T-helper 1 cell treated with Interleukin-12 subunit alpha and Interleukin-12 subunit beta and Interleukin-4 antibody, amounts not matched to agents 30 μg/mL and 1 μg/mL, for 36 hours (primary cell): ENCODE results near the gene HABP2.

Source experiments
- H3K27ac Mint-ChIP-seq: one replicate; pipeline ENCODE4 v1.8.0; 2021; ENCODE audit warnings: mild to moderate bottlenecking, mixed read lengths
- H3K27me3 Mint-ChIP-seq: one replicate; pipeline ENCODE4 v1.8.0; 2021; ENCODE audit warnings: low read depth, mixed read lengths
- H3K36me3 Mint-ChIP-seq: one replicate; pipeline ENCODE4 v1.8.0; 2021; ENCODE audit warnings: low read depth, mixed read lengths
- H3K4me1 Mint-ChIP-seq: one replicate; pipeline ENCODE4 v1.8.0; 2021; ENCODE audit warnings: low read depth, mixed read lengths
- H3K4me3 Mint-ChIP-seq: one replicate; pipeline ENCODE4 v1.8.0; 2021; ENCODE audit warnings: mild to moderate bottlenecking, moderate library complexity, mixed read lengths
- H3K9me3 Mint-ChIP-seq: one replicate; pipeline ENCODE4 v1.8.0; 2021; ENCODE audit warnings: mixed read lengths

Gene HABP2

DNA sequence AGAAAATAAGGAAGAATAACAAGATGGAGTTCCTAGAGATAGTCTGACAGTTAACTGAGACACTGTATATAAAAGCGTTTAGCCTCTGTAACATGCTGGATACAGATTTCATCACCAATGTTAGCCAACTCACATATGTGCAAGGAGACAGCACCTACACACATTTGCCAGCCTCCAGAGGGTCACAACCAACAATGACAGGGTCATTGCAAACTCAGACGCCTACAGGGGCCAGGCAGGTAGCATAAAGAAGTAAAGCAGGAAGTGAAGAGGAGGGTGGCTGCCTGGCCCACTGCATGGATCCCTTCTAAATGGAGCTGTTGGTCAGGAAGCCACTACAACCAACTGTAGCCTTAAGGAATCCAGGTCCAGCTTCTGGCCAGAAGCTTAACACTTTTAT is 60.6 kb downstream of the HABP2 start:
- Mint-ChIP-seq H3K4me3 (no peak overlapping the region), H3K27me3 (peaks cover 55% of the 10 kb centered on the region), H3K27ac (no peak overlapping the region), H3K9me3 (no peaks in the 10 kb centered on the region), H3K4me1 (no peaks in the 10 kb centered on the region), H3K36me3 (no peaks in the 10 kb centered on the region)

DNA sequence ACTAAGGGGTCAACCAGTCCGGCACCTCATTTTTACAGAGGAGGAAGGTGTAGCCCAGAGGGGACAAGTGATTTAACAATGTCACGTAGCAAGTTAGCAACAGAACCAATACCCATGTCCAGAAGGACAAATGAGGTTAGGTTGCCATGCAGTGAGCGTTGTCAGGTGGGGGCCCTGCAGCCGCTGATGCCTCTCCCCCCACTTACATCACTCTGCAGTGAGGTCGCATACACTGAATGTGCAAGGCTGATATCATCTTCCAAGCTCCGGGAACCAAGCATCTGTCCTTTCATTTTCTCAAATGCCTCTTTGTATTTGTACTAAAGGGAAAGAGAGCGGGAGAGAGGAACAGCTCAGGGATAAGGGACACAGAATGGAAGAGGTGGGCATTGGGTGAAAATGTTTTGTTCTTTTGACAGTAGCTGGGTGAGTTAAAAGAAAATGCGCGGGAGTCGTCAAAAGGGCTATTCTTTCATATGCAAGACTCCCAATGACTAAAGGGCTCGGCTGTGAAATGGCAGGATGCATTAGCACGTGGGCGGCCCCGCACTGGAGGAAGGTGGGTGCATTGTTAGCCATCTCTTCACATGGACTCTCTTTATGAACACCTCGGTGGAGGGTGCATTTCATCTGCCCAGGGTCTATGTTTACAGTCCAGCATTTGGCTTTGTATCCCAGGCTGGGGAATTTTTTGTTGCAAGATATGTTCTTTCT is 61.3 kb downstream of the HABP2 start:
- Mint-ChIP-seq H3K27me3 (peaks cover 55% of the 10 kb centered on the region), H3K9me3 (no peaks in the 10 kb centered on the region)

DNA sequence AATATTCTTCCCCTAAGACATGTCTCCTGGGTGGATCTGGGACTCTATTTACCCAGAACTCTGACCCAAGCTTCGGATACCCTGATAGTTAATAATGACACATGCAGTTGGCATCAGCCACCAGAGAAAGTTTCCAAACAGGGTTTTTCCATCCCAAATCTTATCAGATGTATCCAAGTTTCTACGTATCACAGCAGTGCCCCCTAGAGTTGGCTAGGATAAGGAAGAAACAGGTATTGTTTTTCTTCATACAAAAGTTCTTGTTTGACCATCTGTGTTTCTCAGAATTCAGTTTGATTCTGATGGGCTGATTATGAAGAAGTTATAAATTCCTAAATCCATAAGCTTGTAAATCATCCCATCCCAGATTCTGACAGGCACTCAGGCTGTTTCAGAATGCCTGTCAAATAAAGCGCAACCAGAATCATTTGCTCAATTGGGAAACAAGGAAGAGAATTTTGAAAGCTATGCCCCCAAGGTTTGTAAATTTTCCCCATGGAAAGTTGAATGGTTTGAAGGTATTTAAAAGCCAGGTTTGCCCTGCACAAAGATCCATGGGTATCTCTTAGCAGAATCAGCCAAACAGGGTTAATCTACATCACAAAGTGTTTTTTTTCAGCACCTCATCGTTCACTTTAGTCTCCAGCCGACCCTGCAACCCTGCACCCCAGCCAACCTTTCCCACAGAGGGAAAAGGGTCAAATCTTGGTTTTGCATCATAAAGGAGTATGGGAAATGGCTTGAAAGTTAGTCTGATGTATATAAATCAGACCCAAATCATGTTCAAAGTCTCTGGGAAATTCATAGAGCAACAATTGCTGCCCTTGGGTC is 63.6 kb downstream of the HABP2 start:
- Mint-ChIP-seq H3K9me3 (no peaks in the 10 kb centered on the region), H3K36me3 (no peaks in the 10 kb centered on the region), H3K27me3 (peaks cover 62% of the 10 kb centered on the region), H3K27ac (no peak overlapping the region), H3K4me3 (no peak overlapping the region), H3K4me1 (no peaks in the 10 kb centered on the region)

More for the DNA sequence above, 61.3 kb downstream of the HABP2 start:
- Mint-ChIP-seq H3K27ac (no peak overlapping the region), H3K4me3 (no peak overlapping the region), H3K4me1 (no peaks in the 10 kb centered on the region), H3K36me3 (no peaks in the 10 kb centered on the region)

DNA sequence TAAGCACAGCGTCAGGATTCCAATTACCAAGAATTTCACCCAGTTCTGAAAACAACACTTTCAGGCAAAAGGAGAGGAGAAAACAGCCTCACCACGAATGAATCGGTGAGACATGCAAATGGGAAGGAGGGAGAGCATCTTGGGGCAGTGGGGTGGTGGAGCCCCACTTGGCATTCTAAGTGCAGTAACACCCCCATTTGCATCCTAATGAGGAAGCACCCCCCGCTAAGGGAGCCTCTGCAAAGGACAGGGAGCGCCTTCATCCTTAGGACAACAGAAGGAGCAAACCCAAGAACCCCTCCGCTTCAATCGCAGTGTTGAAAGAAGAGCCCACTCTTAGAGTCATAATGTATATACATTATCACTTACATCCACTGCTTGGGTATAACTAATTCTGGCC is 64.2 kb downstream of the HABP2 start:
- Mint-ChIP-seq H3K9me3 (no peaks in the 10 kb centered on the region), H3K27ac (no peak overlapping the region), H3K4me1 (no peaks in the 10 kb centered on the region), H3K27me3 (peaks cover 58% of the 10 kb centered on the region), H3K36me3 (no peaks in the 10 kb centered on the region), H3K4me3 (no peak overlapping the region)

DNA sequence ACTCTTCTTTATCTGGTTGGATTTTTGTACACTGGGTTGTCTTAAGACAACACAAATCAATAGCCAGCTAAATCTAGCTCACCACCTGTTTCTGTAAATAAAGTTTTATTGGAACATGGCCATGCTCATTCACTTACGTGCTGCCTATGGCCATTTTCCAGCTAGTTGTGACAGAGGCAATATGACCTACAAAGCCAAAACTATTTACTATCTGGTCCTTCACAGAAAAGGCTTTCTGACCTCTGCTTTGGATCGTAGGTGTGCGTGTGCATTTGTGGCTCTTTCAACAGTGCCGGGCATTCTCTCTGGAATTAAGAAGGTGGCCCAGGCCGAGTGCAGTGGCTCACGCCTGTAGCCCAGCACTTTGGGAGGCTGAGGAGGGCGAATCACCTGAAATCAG is 65.5 kb downstream of the HABP2 start:
- Mint-ChIP-seq H3K4me1 (no peaks in the 10 kb centered on the region), H3K36me3 (no peaks in the 10 kb centered on the region), H3K4me3 (no peak overlapping the region), H3K27me3 (peaks cover 46% of the 10 kb centered on the region), H3K9me3 (no peaks in the 10 kb centered on the region), H3K27ac (no peak overlapping the region)

DNA sequence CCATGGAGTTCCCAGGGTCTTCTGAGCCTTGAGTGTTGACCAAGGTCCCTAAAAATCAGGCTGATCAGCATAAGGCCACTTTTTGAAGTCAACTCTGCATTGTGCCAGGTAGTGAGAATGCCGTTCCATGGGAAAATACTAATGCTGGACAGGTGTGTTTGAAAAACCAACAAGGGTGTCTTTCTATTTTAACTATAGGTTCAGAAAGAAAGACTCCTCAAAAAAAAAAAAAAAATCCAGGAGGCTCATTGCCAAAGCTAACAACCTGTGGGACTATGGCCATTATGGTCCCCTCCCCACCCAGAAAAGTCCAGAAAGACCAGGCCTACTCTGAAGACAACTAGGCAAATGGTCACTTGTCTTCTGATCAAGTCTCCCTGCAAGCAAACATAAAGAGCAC is 66.5 kb downstream of the HABP2 start:
- Mint-ChIP-seq H3K36me3 (no peaks in the 10 kb centered on the region), H3K9me3 (no peaks in the 10 kb centered on the region), H3K4me3 (no peak overlapping the region), H3K27ac (no peak overlapping the region), H3K27me3 (peaks cover 42% of the 10 kb centered on the region), H3K4me1 (no peaks in the 10 kb centered on the region)

DNA sequence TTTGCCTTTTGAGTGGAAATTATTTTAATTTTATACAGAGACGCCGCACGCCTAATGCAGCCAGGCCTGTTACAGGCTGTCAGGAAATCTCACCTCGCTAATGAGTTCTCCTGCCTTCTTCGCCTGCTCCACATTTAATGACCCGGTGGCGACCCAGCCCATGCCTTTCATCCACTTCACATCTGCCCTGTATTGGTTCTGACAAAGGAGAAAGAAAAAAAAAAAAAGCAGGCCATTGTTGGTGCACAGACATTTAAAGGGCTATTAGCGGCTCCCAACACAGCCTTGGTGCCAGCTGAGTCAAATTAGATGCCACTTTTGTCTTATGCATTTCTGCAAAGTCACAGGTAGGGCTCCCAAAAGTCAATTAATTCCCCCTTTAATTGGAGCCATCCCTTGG is 67.7 kb downstream of the HABP2 start:
- H3K27me3 Mint-ChIP-seq = peaks cover 45% of the 10 kb centered on the region
- H3K36me3 Mint-ChIP-seq = no peaks in the 10 kb centered on the region
- H3K4me3 Mint-ChIP-seq = no peak overlapping the region
- H3K4me1 Mint-ChIP-seq = no peaks in the 10 kb centered on the region
- no peak overlapping the region for H3K27ac Mint-ChIP-seq
- no peaks in the 10 kb centered on the region for H3K9me3 Mint-ChIP-seq

DNA sequence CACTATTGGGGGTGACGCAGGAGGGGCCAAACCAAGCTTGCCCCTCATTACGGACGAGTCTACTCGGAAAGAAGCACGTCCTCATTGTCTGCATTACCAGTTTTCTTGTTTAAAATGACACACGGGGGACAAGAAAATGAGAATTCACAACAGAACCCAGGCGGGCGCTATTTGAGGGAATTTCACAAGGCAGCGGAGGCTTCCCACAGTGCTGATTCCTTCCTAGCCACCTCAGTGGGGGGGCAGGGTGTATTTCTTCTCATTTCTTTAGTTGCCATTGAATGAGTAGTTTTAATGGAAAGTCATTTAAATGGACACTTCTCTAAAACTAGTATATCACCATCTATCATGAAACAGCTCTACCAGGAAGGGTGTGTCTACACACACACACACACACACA is 68.1 kb downstream of the HABP2 start:
- Mint-ChIP-seq H3K36me3 (no peaks in the 10 kb centered on the region), H3K9me3 (no peaks in the 10 kb centered on the region), H3K4me3 (no peak overlapping the region), H3K4me1 (no peaks in the 10 kb centered on the region), H3K27ac (no peak overlapping the region), H3K27me3 (peaks cover 41% of the 10 kb centered on the region)

DNA sequence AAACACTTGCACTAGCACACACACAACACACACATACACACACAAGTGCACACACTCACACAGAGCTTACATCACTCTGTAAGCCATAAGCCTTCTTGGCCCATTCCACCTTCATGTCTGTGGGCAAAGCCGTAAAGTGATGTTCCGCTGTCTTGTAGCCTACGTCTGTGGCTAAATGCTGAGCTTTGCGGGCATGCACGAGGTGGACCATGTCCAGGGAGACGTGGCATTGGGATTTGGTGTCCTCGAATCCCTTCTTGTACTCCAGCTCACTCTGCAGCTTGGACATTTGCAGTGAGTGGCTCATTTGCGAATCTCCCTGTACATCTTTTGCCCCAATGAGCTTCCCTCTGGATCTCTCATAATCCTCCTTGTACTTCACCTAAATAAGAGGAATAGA is 68.9 kb downstream of the HABP2 start:
- H3K27me3 Mint-ChIP-seq = peaks cover 34% of the 10 kb centered on the region
- no peaks in the 10 kb centered on the region for H3K36me3 Mint-ChIP-seq
- H3K9me3 Mint-ChIP-seq = no peaks in the 10 kb centered on the region
- no peak overlapping the region for H3K27ac Mint-ChIP-seq
- no peak overlapping the region for H3K4me3 Mint-ChIP-seq
- H3K4me1 Mint-ChIP-seq = no peaks in the 10 kb centered on the region

DNA sequence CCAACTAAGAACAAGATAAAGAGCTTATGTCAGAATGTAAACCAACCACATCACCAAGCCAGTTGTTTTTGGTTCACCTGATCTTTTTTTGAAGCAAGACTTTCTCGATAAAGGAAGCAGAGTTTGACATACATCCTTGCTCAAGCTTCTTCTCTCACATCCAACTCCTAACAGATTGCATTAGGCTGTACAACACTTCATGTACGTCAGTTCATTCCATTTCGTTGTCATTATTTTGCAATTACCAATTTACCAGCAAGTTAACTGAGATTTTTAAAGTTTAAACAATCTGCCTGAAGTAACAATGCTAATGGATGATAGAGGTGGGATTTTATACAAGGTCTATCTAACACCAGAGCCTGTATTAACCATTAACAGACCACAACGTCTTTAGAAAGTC is 70.0 kb downstream of the HABP2 start:
- Mint-ChIP-seq H3K27me3 (peaks cover 29% of the 10 kb centered on the region), H3K36me3 (no peaks in the 10 kb centered on the region), H3K27ac (no peak overlapping the region), H3K4me1 (no peaks in the 10 kb centered on the region), H3K4me3 (no peak overlapping the region), H3K9me3 (no peaks in the 10 kb centered on the region)

DNA sequence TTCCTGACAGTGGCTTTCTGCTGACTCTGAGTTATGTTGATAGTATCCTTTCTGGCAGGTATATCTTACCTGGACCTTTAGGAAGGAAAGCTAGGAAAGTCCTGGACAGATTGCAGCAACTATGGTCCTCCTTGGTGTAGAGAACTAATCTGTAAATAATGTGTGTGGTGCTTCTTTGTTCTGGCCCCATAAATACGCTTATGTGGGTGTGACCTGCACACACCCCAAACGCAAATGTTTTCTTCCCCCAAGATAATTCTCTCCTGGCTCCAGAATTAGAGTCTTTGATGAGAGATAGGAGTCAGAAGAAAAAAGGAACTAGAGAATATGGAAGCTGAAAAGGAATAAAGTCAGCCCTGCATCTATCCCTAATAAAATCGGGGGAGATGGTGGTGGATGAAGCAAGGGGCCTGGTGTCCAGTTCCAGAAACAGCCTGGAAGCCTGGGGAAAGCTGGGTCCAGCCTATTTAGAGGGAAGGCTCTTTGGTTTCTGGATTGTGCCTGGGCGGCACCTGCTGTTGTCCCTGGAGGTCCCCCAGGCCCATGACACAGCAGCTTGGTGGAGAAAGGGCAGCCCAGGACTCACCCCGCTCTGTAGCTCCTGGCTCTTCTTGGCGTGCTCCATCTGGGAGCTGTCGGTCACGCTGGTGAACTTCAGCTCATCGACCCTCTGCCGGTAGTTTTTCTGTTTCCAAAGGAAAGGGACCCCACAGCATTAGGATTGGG is 72.8 kb downstream of the HABP2 start:
- H3K27me3 Mint-ChIP-seq = peaks cover 19% of the 10 kb centered on the region
- no peaks in the 10 kb centered on the region for H3K9me3 Mint-ChIP-seq
- H3K27ac Mint-ChIP-seq = no peak overlapping the region
- no peak overlapping the region for H3K4me3 Mint-ChIP-seq
- H3K4me1 Mint-ChIP-seq = no peaks in the 10 kb centered on the region
- H3K36me3 Mint-ChIP-seq = no peaks in the 10 kb centered on the region

DNA sequence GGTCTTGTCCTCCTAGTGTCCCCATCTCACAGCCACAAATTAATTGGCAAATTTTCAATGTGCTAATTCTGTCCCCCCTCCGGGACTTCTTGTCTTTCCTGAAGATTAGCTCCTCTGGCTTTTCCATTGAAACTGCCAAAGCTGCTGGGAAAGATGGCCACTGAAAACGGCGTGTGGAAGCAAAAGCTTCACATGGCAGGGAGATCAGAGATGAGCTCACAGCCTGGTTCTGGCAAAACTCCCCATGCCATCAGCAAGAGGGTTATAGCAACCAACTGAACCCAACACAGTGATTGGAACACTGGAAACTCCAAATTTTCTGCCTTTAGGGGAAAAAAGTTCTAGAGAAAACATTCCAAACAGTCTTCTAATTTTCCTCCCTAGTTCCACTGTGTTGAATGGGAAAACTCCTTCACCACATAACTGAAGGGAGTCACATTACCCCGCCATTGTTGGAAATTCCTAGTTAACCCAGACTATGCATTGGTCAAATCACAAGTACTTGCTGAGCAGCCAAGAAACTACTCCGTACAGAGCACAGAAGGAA is 74.0 kb downstream of the HABP2 start:
- H3K27me3 Mint-ChIP-seq = peaks cover 14% of the 10 kb centered on the region
- H3K36me3 Mint-ChIP-seq = no peaks in the 10 kb centered on the region
- no peaks in the 10 kb centered on the region for H3K9me3 Mint-ChIP-seq
- H3K4me3 Mint-ChIP-seq = no peak overlapping the region
- no peak overlapping the region for H3K27ac Mint-ChIP-seq
- no peaks in the 10 kb centered on the region for H3K4me1 Mint-ChIP-seq

DNA sequence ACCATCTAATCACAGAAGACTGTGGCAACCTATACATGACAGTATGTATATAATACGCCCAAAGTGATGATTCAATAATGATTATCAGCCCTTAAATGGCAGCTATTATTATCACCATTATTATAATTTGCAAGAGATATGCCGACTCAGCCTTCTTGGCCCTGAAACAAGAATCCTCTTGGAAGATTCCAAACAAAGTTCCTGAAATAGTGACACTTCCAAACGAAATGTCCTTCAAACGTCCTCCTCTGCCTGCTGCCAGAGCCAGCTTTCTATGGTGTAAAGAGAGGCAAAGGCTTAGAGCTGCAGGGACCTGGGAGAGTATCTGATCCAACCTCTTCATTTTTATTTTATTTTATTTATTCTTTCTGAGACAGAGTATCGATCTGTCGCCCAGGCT is 75.0 kb downstream of the HABP2 start:
- no peak overlapping the region for H3K27ac Mint-ChIP-seq
- no peaks in the 10 kb centered on the region for H3K4me1 Mint-ChIP-seq
- peaks cover 14% of the 10 kb centered on the region for H3K27me3 Mint-ChIP-seq
- no peak overlapping the region for H3K4me3 Mint-ChIP-seq
- H3K36me3 Mint-ChIP-seq = no peaks in the 10 kb centered on the region
- H3K9me3 Mint-ChIP-seq = no peaks in the 10 kb centered on the region

DNA sequence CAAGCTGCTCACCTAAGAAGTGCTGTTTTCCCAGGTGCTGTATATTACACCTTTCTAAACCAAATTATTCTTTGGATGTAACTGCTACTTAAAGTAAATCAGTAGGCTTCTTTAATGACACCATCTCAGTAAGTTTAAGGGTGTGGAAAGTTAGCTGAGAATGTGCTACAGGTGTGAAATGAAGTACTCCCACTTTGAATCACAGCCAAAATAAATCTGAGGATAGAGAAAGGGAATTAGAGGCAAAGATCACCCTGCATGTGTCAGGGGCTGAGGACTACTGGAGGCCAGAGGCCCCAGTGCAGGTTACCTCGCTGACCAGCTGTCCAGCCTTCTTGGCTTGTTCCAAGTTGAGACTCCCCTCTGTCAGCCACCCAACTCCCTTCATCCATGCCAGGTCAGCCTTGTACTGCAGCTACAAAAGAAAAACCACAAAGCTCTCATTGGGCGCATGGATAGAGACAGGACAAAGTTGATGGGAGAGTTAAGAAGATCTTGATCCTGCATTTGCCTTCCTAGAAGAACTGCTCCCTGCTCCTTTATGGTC is 75.8 kb downstream of the HABP2 start:
- H3K27ac Mint-ChIP-seq = no peak overlapping the region
- H3K36me3 Mint-ChIP-seq = no peaks in the 10 kb centered on the region
- H3K4me1 Mint-ChIP-seq = no peaks in the 10 kb centered on the region
- H3K9me3 Mint-ChIP-seq = no peaks in the 10 kb centered on the region
- H3K4me3 Mint-ChIP-seq = no peak overlapping the region
- H3K27me3 Mint-ChIP-seq = peaks cover 17% of the 10 kb centered on the region
